Tibial artery (tissue), 4 donors: ENCODE data around the gene TIMP3.
"Not testable (repeated sequence)": the region's sequence is repeated elsewhere in the genome, so short reads cannot be mapped to it uniquely, and the experiment has no call there.

Experiments
- DNase-seq, 2 donors: peaks; one replicate each; pipeline ENCODE4 v3.0.0-alpha.2; 2019
- H3K27ac ChIP-seq, 2 donors: fragments of 200-600 bp; sonication (generic) in 1 of 2; 1 replicate in 1 of 2; 2 replicates in 1 of 2; pipeline ENCODE4 v1.5.1; 2018 to 2019; ENCODE audit warnings: mild to moderate bottlenecking in 1 of 2
- H3K27me3 ChIP-seq, 2 donors: fragments of 200-600 bp; sonication (generic) in 1 of 2; one replicate each; pipeline versions ENCODE4 v1.5.1 to v1.6.0; 2016 to 2019
- H3K36me3 ChIP-seq, 3 donors: fragments of 200-600 bp; sonication (generic) in 2 of 3; one replicate each; pipeline ENCODE4 v1.5.1; 2016 to 2019; ENCODE audit warnings: mild to moderate bottlenecking in 2 of 3
- H3K4me1 ChIP-seq, 4 donors: fragments of 200-600 bp; sonication (generic) in 2 of 4; 1 replicate in 3 of 4; 2 replicates in 1 of 4; pipeline ENCODE4 v1.5.1; 2016 to 2019
- H3K4me3 ChIP-seq, 2 donors: fragments of 200-600 bp; sonication (generic) in 1 of 2; 1 replicate in 1 of 2; 2 replicates in 1 of 2; pipeline ENCODE4 v1.5.1; 2018 to 2019; ENCODE audit warnings: mild to moderate bottlenecking in 2 of 2
- H3K9me3 ChIP-seq, 3 donors: fragments of 200-600 bp; sonication (generic) in 1 of 3; one replicate each; pipeline ENCODE4 v1.5.1; 2016 to 2019
- CTCF ChIP-seq, 2 experiments: fragments of 200-600 bp in 1 of 2; fragments of 450-650 bp in 1 of 2; IDR thresholded peaks; one replicate each; pipeline ENCODE4 v1.5.1; 2017 to 2019; ENCODE audit warnings: antibody characterized with exemption in 2 of 2, mild to moderate bottlenecking in 1 of 2, moderate library complexity in 1 of 2
- intact Hi-C: fragments of 100-400 bp; cut with DNase I; formaldehyde crosslinking; loops from one replicate; pipeline ENCODE4 v1.15.0; 2023; ENCODE audit warnings: low total_unique reads

The TIMP3 gene

GRCh38 chr22:32864596-32864995 is 63.1 kb downstream of the TIMP3 start:
- DNase-seq = no peak
- Histone ChIP-seq H3K4me1 (no peaks in the 10 kb centered on the region), H3K27ac (no peak overlapping the region), H3K27me3 (no peaks in the 10 kb centered on the region), H3K9me3 (no peaks in the 10 kb centered on the region), H3K36me3 (peaks cover 28 to 29% (median 29%) of the 10 kb centered on the region in 3 donors), H3K4me3 (no peak overlapping the region)
- intact Hi-C loops = no loop called here
- TF ChIP-seq CTCF (IDR thresholded peaks at IDR 0.05) = no peak

GRCh38 chr22:32866953-32867352 is 65.4 kb downstream of the TIMP3 start:
- Histone ChIP-seq H3K27me3 (no peaks in the 10 kb centered on the region), H3K4me3 (no peak overlapping the region), H3K4me1 (no peaks in the 10 kb centered on the region), H3K36me3 (peaks cover 6 to 7% (median 7%) of the 10 kb centered on the region in 3 donors), H3K9me3 (no peaks in the 10 kb centered on the region), H3K27ac (no peak overlapping the region)
- no peak for TF ChIP-seq CTCF (IDR thresholded peaks at IDR 0.05)
- intact Hi-C loops = no loop called here
- no peak for DNase-seq

GRCh38 chr22:32868946-32869345 is 67.4 kb downstream of the TIMP3 start:
- H3K9me3 ChIP-seq = no peaks in the 10 kb centered on the region
- no peaks in the 10 kb centered on the region for H3K27me3 ChIP-seq
- no peak for TF ChIP-seq CTCF (IDR thresholded peaks at IDR 0.05)
- DNase-seq = no peak
- intact Hi-C loops = no loop called here
- H3K27ac ChIP-seq = no peak overlapping the region
- no peaks in the 10 kb centered on the region for H3K4me1 ChIP-seq
- no peaks in the 10 kb centered on the region for H3K36me3 ChIP-seq
- H3K4me3 ChIP-seq = no peak overlapping the region

DNA sequence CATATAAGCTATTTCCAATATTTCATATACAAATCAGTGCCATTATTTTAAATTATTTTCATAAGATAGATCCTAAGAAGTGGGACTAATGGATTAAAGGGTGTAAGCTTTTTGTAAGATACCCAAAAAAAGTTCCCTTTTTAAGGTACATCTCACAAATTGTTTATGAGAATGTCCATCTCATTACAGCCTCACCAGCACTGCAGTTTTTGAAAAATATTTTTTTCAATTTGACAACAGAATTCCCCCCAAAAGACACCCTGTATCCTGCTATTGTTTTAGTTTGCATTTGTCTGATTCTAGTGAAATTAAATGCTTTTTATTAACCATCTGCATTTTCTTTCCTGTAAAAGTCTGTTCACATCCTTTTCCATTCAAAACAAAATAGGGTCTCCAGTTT is 69.0 kb downstream of the TIMP3 start:
- no peaks in the 10 kb centered on the region for H3K27me3 ChIP-seq
- H3K9me3 ChIP-seq = no peaks in the 10 kb centered on the region
- H3K4me1 ChIP-seq = no peaks in the 10 kb centered on the region
- no peaks in the 10 kb centered on the region for H3K36me3 ChIP-seq
- no peak for DNase-seq
- no peak for TF ChIP-seq CTCF (IDR thresholded peaks at IDR 0.05)
- H3K27ac ChIP-seq = no peak overlapping the region
- intact Hi-C loops = no loop called here
- H3K4me3 ChIP-seq = no peak overlapping the region

DNA sequence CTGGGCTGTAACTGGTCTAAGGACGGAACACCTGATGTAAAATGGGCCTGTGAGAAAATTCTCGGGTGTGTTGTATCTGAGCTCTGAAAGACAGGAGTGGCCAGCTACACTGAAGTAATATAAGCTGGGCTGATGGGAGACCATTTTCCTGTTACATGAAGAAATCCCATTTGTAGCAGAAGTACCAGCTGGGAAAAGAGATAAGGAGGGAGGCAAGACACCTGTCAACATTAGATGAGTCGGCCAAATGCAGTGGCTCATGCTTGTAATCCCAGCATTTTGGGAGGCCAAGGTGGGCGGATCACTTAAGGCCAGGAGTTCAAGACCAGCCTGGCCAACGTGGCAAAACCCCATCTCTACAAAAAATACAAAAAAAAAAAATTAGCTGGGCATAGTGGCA is 72.1 kb downstream of the TIMP3 start:
- H3K9me3 ChIP-seq, H3K27ac ChIP-seq, H3K36me3 ChIP-seq, H3K27me3 ChIP-seq, intact Hi-C loops, H3K4me1 ChIP-seq, DNase-seq, H3K4me3 ChIP-seq: not testable (repeated sequence)

DNA sequence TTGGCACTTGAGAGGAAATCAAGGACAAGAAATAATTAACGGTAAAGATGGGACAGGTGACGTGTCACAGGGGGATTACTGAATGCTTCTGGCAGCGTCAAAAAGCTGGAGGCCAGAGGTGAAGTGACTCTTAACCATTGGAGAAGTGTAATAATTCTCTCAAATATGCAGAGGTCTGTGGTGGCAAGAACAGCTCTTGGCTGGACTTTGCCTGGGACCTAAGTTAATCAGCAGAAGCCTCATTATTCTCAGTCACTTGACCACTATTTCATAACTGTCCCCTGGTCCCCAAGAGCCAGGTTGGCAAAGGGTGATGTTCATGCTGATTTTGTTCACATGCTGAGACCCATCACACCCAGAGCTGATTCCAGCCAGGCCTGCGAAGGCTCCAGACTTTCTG is 72.9 kb downstream of the TIMP3 start:
- Histone ChIP-seq H3K27ac (no peak overlapping the region), H3K27me3 (peaks cover 0 to 6% of the 10 kb centered on the region in 2 donors), H3K4me3 (no peak overlapping the region)

More for the DNA sequence above, 72.9 kb downstream of the TIMP3 start:
- intact Hi-C loops = no loop called here
- no peaks in the 10 kb centered on the region for H3K36me3 ChIP-seq
- TF ChIP-seq CTCF (IDR thresholded peaks at IDR 0.05) = no peak
- no peaks in the 10 kb centered on the region for H3K9me3 ChIP-seq
- no peaks in the 10 kb centered on the region for H3K4me1 ChIP-seq
- DNase-seq = no peak
